Esophagus muscularis mucosa (tissue), 4 donors: ENCODE measurements around the gene ATP9A.

Source experiments
- CTCF ChIP-seq, 3 experiments: fragments of 200-600 bp in 2 of 3; fragments of 450-650 bp in 1 of 3; sonication (generic) in 2 of 3; IDR thresholded peaks; one replicate each; pipeline ENCODE4 v1.5.1; 2017 to 2019; ENCODE audit warnings: antibody characterized with exemption in 3 of 3, mild to moderate bottlenecking in 2 of 3, moderate library complexity in 1 of 3
- EP300 ChIP-seq: sonication (generic); formaldehyde crosslinking; IDR thresholded peaks from one replicate; pipeline ENCODE4 v1.6.1; 2017; ENCODE audit warnings: antibody characterized with exemption
- POLR2A ChIP-seq: fragments of 450-650 bp; IDR thresholded peaks from one replicate; pipeline ENCODE4 v1.6.1; 2017; ENCODE audit warnings: antibody characterized with exemption, moderate library complexity, mild to moderate bottlenecking, low read depth
- POLR2AphosphoS5 ChIP-seq, 2 donors: sonication (generic); formaldehyde crosslinking; IDR thresholded peaks; one replicate each; pipeline ENCODE4 v1.6.1; 2017; ENCODE audit warnings: antibody characterized with exemption in 2 of 2

GRCh38 chr20:51551186-51551585 lies 217.0 kb downstream of the ATP9A start:
- TF ChIP-seq CTCF (IDR thresholded peaks at IDR 0.05), result no peak
- no peak for TF ChIP-seq EP300
- no peak for TF ChIP-seq POLR2AphosphoS5 (IDR thresholded peaks at IDR 0.05)
- TF ChIP-seq POLR2A, result no peak
